Left renal pelvis (tissue), 4 donors: ENCODE data around the gene SVOP. TPM values are rescaled to one million over a fixed set of nuclear protein-coding genes. Genes with fewer than 3 reads are reported as not detected.
"Not testable (repeated sequence)": the region's sequence is repeated elsewhere in the genome, so short reads cannot be mapped to it uniquely, and the experiment has no call there.

Experiments used
- DNase-seq, 4 donors: peaks; one replicate each; pipeline ENCODE4 v3.0.0-alpha.2; 2013; ENCODE audit warnings: low read depth in 4 of 4, low spot score in 3 of 4
- polyA plus RNA-seq, 4 donors: library from polyadenylated mRNA; unstranded; fragments of 120-200 nt; gene quantifications; one replicate each; pipeline ENCODE4 v1.2.1, GENCODE V29; 2013; ENCODE audit not compliant: insufficient read length in 4 of 4

The SVOP gene
- polyA plus RNA-seq, 4 donors, result 0.06 to 0.19 (median 0.14) TPM

- DNase-seq, result not testable (repeated sequence)
Measured at GRCh38 chr12:108859141-108859922, 161.5 kb downstream of the SVOP start.

- no peak for DNase-seq
Measured at GRCh38 chr12:108858311-108859074, 162.4 kb downstream of the SVOP start.

Other genes starting within 250 kb of the SVOP start
- gene SSH1, start 163.5 kb downstream of the SVOP start, polyA plus RNA-seq, result 10 to 100 TPM; 18.0 to 25.7 (median 22.2) TPM
- 1 to 10 TPM in 2 of 4 donors, under 1 TPM in 2; 0.33 to 1.1 (median 0.94) TPM for gene DAO, start 141.0 kb downstream of the SVOP start, polyA plus RNA-seq
- 10 to 100 TPM; 24.1 to 26.9 (median 25.8) TPM for gene USP30, start 31.5 kb upstream of the SVOP start, polyA plus RNA-seq
- 10 to 100 TPM; 27.5 to 32.6 (median 30.0) TPM for gene ALKBH2, start 72.4 kb upstream of the SVOP start, polyA plus RNA-seq
- gene UNG, start 76.5 kb upstream of the SVOP start, polyA plus RNA-seq, result 10 to 100 TPM; 37.2 to 67.9 (median 65.6) TPM
- gene ACACB, start 95.5 kb upstream of the SVOP start, polyA plus RNA-seq, result 10 to 100 TPM; 13.5 to 23.2 (median 18.4) TPM